Heart left ventricle (tissue), 16 donors: ENCODE results near the gene KRT12. TPM values are rescaled to one million over a fixed set of nuclear protein-coding genes. Genes with fewer than 3 reads are reported as not detected.

Experiments
- ATAC-seq, 4 donors: fragments of 200-7000 bp; cut with Tn5 transposase; one replicate each; pipeline ENCODE4 v1.9.1; 2020 to 2022; ENCODE audit warnings: moderate library complexity in 4 of 4, mild to moderate bottlenecking in 3 of 4, moderate number of reproducible peaks in 1 of 4
- DNase-seq, 5 donors: peaks; one replicate each; pipeline ENCODE4 v3.0.0-alpha.2; 2020
- H3K27ac ChIP-seq, 12 donors: fragments of 200-600 bp; sonication (generic) in 4 of 12; one replicate each; pipeline versions ENCODE4 v1.5.0 to v1.8.0; 2016 to 2022; ENCODE audit warnings: mild to moderate bottlenecking in 2 of 12
- H3K27me3 ChIP-seq, 9 donors: fragments of 200-600 bp; sonication (generic) in 2 of 9; one replicate each; pipeline versions ENCODE4 v1.5.1 to v1.8.0; 2016 to 2022; ENCODE audit warnings: mild to moderate bottlenecking in 3 of 9
- H3K36me3 ChIP-seq, 9 donors: fragments of 200-600 bp; sonication (generic) in 2 of 9; one replicate each; pipeline versions ENCODE4 v1.5.0 to v1.8.0; 2018 to 2022; ENCODE audit warnings: mild to moderate bottlenecking in 2 of 9
- H3K4me1 ChIP-seq, 12 donors: fragments of 200-600 bp; sonication (generic) in 4 of 12; one replicate each; pipeline versions ENCODE4 v1.5.0 to v1.8.0; 2016 to 2022; ENCODE audit warnings: mild to moderate bottlenecking in 3 of 12
- H3K4me3 ChIP-seq, 12 donors: fragments of 200-600 bp; sonication (generic) in 4 of 12; one replicate each; pipeline versions ENCODE4 v1.5.0 to v1.8.0; 2017 to 2022; ENCODE audit warnings: mild to moderate bottlenecking in 9 of 12, moderate library complexity in 4 of 12
- H3K9me3 ChIP-seq, 12 donors: fragments of 200-600 bp; sonication (generic) in 4 of 12; one replicate each; pipeline versions ENCODE4 v1.5.0 to v1.8.0; 2016 to 2022; ENCODE audit warnings: mild to moderate bottlenecking in 1 of 12
- POLR2A ChIP-seq, 2 donors: fragments of 450-650 bp; IDR thresholded peaks; one replicate each; pipeline ENCODE4 v1.6.1; 2017; ENCODE audit warnings: antibody characterized with exemption in 2 of 2, mild to moderate bottlenecking in 2 of 2, moderate library complexity in 2 of 2
- WGBS, 4 donors: extraction: QIAGEN DNeasy Blood & Tissue Kit in 2 of 4; methylation state at CpG; one replicate each; pipeline versions ENCODE4 v1.1.5 to v1.1.7; 2013 to 2018; 5-methylcytosine and 5-hydroxymethylcytosine counted together
- intact Hi-C, 10 donors: fragments of 100-400 bp; cut with DNase I; formaldehyde crosslinking; loops; one replicate each; pipeline versions ENCODE4 v1.11.1 to v1.14.2; 2022
- polyA plus RNA-seq, 2 donors: library from polyadenylated mRNA; stranded (reverse); fragments of 200-250 nt; gene quantifications; one replicate each; pipeline ENCODE4 v1.2.3, GENCODE V29; 2013
- total RNA-seq, 9 donors: library from RNA; depleted of rRNA in 2 of 9; stranded (reverse); fragments of >200 nt in 2 of 9; fragmentation: NEBNext Ultra II Directional in 3 of 9; extraction: Animal tissue kit (Norgen Biotek cat#: 25700) in 3 of 9; gene quantifications; one replicate each; pipeline versions ENCODE4 v1.1.0 to v1.2.4, GENCODE V29; 2016 to 2023
- TF ChIP-seq, protein P1 (sequence below), 12 donors: fragments of 200-600 bp; sonication (generic) in 4 of 12; IDR thresholded peaks; one replicate each; pipeline versions ENCODE4 v1.5.0 to v1.8.0; 2018 to 2022; ENCODE audit warnings: antibody characterized with exemption in 12 of 12, mild to moderate bottlenecking in 5 of 12
- donor health status: ischemic (EF 13 %, LVEDD 7.1; RV severe dilation, severe dysfunction).
- donor health status: healthy with polysubstance abuse.
- donor health status: DM: no; HTN: yes; CAD: no.
- donor health status: DM: no; HTN: no; CAD: no.
- donor health status: ischemic (EF 25% LVEDD 6.9; RV normal size, moderate dysfunction).
- donor health status: ischemic (EF 25% LVEDD 5.7; RV mildly dilated, moderate dysfunction).
- donor health status: healthy.
- donor health status: DM: yes; HTN: yes; CAD: no.
- donor health status: ischemic (EF 35%, LVEDD 5.7; RV mildly dilated, moderate dysfunction).
- donor health status: nonischemic (EF 11% LVEDD 7.7; RV severe dilation, severe dysfunction).
- donor health status: DM: yes; HTN: yes; CAD: no.
- donor health status: PGD.
- donor health status: ischemic (EF 29% LVEDD 5.4; RV normal size, mild dysfunction).
- donor health status: nonischemic (EF 23%, LVEDD 6.1; RV moderate dilation, normal function).

KRT12 gene
- total and polyA plus RNA-seq, 11 donors: not detected

DNA sequence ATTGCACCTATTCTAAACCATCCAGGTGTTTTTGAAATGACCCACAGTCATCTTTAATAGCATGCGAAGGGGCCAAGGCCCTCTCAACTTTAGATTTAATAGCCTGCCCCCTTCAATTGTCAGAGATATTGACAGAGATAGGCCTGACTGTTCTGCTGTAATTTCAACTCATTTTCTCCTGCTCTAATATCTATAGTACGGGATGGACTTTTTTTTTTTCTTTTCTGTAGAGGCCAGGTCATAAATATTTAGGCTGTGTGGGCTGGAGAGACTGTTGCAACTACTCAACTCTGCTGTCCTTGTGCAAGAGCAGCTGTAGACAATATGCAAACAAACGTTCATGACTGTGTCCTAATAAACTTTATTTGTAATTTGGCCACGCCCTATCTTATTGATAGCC is 42.7 kb upstream of the KRT12 start:
- TF ChIP-seq, protein P1, sequence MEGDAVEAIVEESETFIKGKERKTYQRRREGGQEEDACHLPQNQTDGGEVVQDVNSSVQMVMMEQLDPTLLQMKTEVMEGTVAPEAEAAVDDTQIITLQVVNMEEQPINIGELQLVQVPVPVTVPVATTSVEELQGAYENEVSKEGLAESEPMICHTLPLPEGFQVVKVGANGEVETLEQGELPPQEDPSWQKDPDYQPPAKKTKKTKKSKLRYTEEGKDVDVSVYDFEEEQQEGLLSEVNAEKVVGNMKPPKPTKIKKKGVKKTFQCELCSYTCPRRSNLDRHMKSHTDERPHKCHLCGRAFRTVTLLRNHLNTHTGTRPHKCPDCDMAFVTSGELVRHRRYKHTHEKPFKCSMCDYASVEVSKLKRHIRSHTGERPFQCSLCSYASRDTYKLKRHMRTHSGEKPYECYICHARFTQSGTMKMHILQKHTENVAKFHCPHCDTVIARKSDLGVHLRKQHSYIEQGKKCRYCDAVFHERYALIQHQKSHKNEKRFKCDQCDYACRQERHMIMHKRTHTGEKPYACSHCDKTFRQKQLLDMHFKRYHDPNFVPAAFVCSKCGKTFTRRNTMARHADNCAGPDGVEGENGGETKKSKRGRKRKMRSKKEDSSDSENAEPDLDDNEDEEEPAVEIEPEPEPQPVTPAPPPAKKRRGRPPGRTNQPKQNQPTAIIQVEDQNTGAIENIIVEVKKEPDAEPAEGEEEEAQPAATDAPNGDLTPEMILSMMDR (IDR thresholded peaks at IDR 0.05): no peak
- TF ChIP-seq POLR2A (IDR thresholded peaks at IDR 0.05): no peak
- no peak overlapping the region for H3K4me3 ChIP-seq
- H3K4me1 ChIP-seq: peaks cover 0 to 14% (median 0%) of the 10 kb centered on the region in 12 donors
- 57 to 67% (median 63%) methylated on average over 4 of the region's 4 CpGs for WGBS, 4 donors
- H3K27ac ChIP-seq: no peak overlapping the region
- H3K36me3 ChIP-seq: no peaks in the 10 kb centered on the region
- peaks cover 0 to 23% (median 7%) of the 10 kb centered on the region in 9 donors for H3K27me3 ChIP-seq
- H3K9me3 ChIP-seq: no peaks in the 10 kb centered on the region
- no peak for DNase-seq
- intact Hi-C loops: loop anchor here (1.0 to 10.0 kb wide), 20 partner anchors 95 to 758 kb away; no protein-coding TSS in a partner anchor
- ATAC-seq: no peak

DNA sequence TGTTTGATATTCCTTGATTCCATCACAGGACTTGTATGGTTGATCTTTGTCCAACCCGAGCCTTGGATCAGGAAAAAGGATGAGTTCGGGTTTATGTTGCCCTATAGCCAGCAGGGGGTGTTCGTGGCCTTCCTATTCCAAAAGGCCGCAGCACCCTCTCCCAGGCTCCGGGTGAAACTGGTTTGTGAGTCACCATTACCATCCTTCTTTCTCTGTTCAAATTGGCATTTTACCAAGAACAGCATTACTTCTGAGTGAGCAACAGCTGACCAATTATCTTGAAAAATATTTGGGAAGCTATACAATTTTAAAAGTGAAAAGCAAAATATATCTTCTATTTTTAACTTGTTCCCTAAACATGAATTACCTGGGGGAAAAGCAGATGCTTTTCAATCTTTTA is 42.3 kb upstream of the KRT12 start:
- TF ChIP-seq, protein P1 (IDR thresholded peaks at IDR 0.05): peak; percentile 50 to 80 (median 70)
- no peak for TF ChIP-seq POLR2A (IDR thresholded peaks at IDR 0.05)
- intact Hi-C loops: loop anchor here (1.0 to 10.0 kb wide), 19 partner anchors 95 to 758 kb away; no protein-coding TSS in a partner anchor
- WGBS, 4 donors: 0 to 2% (median 1%) methylated on average over 5 of the region's 5 CpGs

DNA sequence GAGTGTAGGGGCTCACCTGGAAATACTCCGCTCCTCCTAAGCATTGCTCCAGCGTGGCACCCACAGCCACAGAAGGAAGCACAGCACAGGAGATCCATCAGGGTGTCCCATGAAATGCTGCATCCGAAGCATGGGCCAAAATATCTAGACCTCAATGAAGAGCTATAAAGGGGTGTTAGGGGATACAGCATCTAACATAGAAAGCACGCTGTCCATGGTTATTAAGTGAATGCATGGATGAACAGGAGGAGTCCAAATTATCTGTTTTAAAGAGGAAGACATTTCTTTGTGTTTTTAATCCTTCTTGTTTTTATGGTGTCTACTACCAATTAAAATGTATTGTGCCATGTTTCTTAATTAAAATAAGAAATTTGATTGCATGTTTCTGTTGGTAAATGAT is 39.6 kb upstream of the KRT12 start:
- intact Hi-C loops: loop anchor here (2.0 to 10.0 kb wide), 13 partner anchors 92 to 761 kb away; no protein-coding TSS in a partner anchor
- H3K36me3 ChIP-seq: no peaks in the 10 kb centered on the region
- ATAC-seq (no peak), DNase-seq (no peak)
- H3K4me3 ChIP-seq: no peak overlapping the region
- peaks cover 0 to 23% (median 7%) of the 10 kb centered on the region in 9 donors for H3K27me3 ChIP-seq
- no peak overlapping the region for H3K27ac ChIP-seq
- peaks cover 0 to 5% (median 0%) of the 10 kb centered on the region in 12 donors for H3K4me1 ChIP-seq
- H3K9me3 ChIP-seq: no peaks in the 10 kb centered on the region
- WGBS, 4 donors: 83 to 89% (median 85%) methylated on average over 4 of the region's 4 CpGs
- TF ChIP-seq POLR2A (IDR thresholded peaks at IDR 0.05): no peak
- TF ChIP-seq, protein P1 (IDR thresholded peaks at IDR 0.05): no peak

More for the DNA sequence above, 42.3 kb upstream of the KRT12 start:
- Histone ChIP-seq H3K36me3 (no peaks in the 10 kb centered on the region), H3K27me3 (peaks cover 0 to 23% (median 7%) of the 10 kb centered on the region in 9 donors), H3K27ac (no peak overlapping the region), H3K4me3 (no peak overlapping the region), H3K4me1 (peaks cover 0 to 14% (median 0%) of the 10 kb centered on the region in 12 donors), H3K9me3 (no peaks in the 10 kb centered on the region)
- DNase-seq (peak in 4 of 5 donors; percentile 64 to 77 (median 68)), ATAC-seq (peak; percentile 73 to 97 (median 90))

DNA sequence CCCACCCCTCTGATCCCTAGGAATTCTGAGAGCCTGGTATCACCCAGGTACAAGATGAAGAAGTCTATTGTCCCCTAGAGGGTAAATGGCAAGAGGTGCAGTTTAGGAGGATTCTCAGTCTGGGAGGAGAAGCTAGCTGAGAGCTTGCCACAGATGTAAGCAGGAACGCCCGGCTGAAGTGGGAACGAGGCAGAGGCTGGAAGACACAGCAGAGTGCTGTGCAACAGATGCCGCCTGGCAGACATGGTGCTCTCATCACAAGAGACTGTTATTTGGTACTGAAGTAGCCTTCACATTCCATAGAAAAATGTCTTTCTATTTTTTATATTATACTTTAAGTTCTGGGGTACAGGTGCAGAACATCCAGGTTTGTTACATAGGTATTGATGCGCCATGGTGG is 38.3 kb upstream of the KRT12 start:
- ATAC-seq: no peak
- no peak overlapping the region for H3K4me3 ChIP-seq
- TF ChIP-seq, protein P1 (IDR thresholded peaks at IDR 0.05): no peak
- TF ChIP-seq POLR2A (IDR thresholded peaks at IDR 0.05): no peak
- no peak overlapping the region for H3K27ac ChIP-seq
- WGBS, 4 donors: 89 to 91% (median 90%) methylated on average over 5 of the region's 5 CpGs
- no peak for DNase-seq
- H3K36me3 ChIP-seq: no peaks in the 10 kb centered on the region
- peaks cover 0 to 29% (median 7%) of the 10 kb centered on the region in 9 donors for H3K27me3 ChIP-seq
- H3K9me3 ChIP-seq: no peaks in the 10 kb centered on the region
- intact Hi-C loops: loop anchor here (5.0 to 10.0 kb wide), 12 partner anchors 91 to 762 kb away; no protein-coding TSS in a partner anchor
- peaks cover 0 to 5% (median 0%) of the 10 kb centered on the region in 12 donors for H3K4me1 ChIP-seq
